Peyer's patch (tissue), 4 donors: ENCODE results near the gene NEDD4L. TPM values are rescaled to one million over a fixed set of nuclear protein-coding genes. Genes with fewer than 3 reads are reported as not detected.
"Not testable (repeated sequence)": the region's sequence is repeated elsewhere in the genome, so short reads cannot be mapped to it uniquely, and the experiment has no call there.

ENCODE experiments used
- DNase-seq, 3 donors: peaks; one replicate each; pipeline ENCODE4 v3.0.0-alpha.2; 2017 to 2019
- H3K27ac ChIP-seq, 4 donors: fragments of 200-600 bp; sonication (generic); one replicate each; pipeline ENCODE4 v1.5.1; 2016 to 2019
- H3K27me3 ChIP-seq, 2 donors: fragments of 200-600 bp; sonication (generic); one replicate each; pipeline ENCODE4 v1.5.1; 2019
- H3K36me3 ChIP-seq, 3 donors: fragments of 200-600 bp; sonication (generic); one replicate each; pipeline ENCODE4 v1.5.1; 2016 to 2019
- H3K4me1 ChIP-seq, 4 donors: fragments of 200-600 bp; sonication (generic); one replicate each; pipeline ENCODE4 v1.5.1; 2016 to 2019
- H3K4me3 ChIP-seq, 4 donors: fragments of 200-600 bp; sonication (generic); 1 replicate in 3 of 4; 2 replicates in 1 of 4; pipeline ENCODE4 v1.5.1; 2016 to 2019; ENCODE audit warnings: mild to moderate bottlenecking in 1 of 4
- H3K9me3 ChIP-seq, 4 donors: fragments of 200-600 bp; sonication (generic); one replicate each; pipeline ENCODE4 v1.5.1; 2016 to 2019; ENCODE audit warnings: mild to moderate bottlenecking in 1 of 4
- CTCF ChIP-seq, 6 experiments: fragments of 450-650 bp in 4 of 6; fragments of 200-600 bp in 2 of 6; sonication (generic) in 1 of 6; IDR thresholded peaks; one replicate each; pipeline ENCODE4 v1.5.1; 2017 to 2019; ENCODE audit warnings: antibody characterized with exemption in 6 of 6, mild to moderate bottlenecking in 3 of 6, moderate library complexity in 1 of 6
- POLR2A ChIP-seq, 2 donors: fragments of 450-650 bp; IDR thresholded peaks; one replicate each; pipeline ENCODE4 v1.5.1; 2017; ENCODE audit warnings: antibody characterized with exemption in 2 of 2, mild to moderate bottlenecking in 2 of 2, moderate library complexity in 2 of 2
- total RNA-seq, 4 donors: library from RNA; depleted of rRNA; stranded (reverse); fragments of >200 nt; gene quantifications; one replicate each; pipeline ENCODE4 v1.1.0, GENCODE V29; 2016

NEDD4L gene
- total RNA-seq, 4 donors from 2014 or later, result 213 to 312 (median 277) TPM

- Histone ChIP-seq H3K4me3 (no peak overlapping the region), H3K36me3 (no peaks in the 10 kb centered on the region), H3K27ac (no peak overlapping the region), H3K4me1 (peaks cover 0 to 20% (median 2%) of the 10 kb centered on the region in 4 donors), H3K27me3 (no peaks in the 10 kb centered on the region), H3K9me3 (no peaks in the 10 kb centered on the region)
- DNase-seq, result no peak
- no peak for TF ChIP-seq POLR2A (IDR thresholded peaks at IDR 0.05)
- no peak for TF ChIP-seq CTCF (IDR thresholded peaks at IDR 0.05)
Observed at GRCh38 chr18:58049000-58049688, 5.1 kb downstream of the NEDD4L start.

GRCh38 chr18:58050963-58051362 lies 6.9 kb downstream of the NEDD4L start:
- not testable (repeated sequence) for H3K9me3 ChIP-seq, H3K27me3 ChIP-seq, H3K36me3 ChIP-seq, H3K27ac ChIP-seq, DNase-seq, H3K4me3 ChIP-seq
- H3K4me1 ChIP-seq, result peaks cover 0 to 17% (median 0%) of the 10 kb centered on the region in 4 donors

GRCh38 chr18:58051765-58052460 lies 7.9 kb downstream of the NEDD4L start:
- H3K27me3 ChIP-seq, result no peaks in the 10 kb centered on the region
- no peak for DNase-seq
- no peak overlapping the region for H3K4me3 ChIP-seq
- TF ChIP-seq POLR2A (IDR thresholded peaks at IDR 0.05) (no peak), CTCF (IDR thresholded peaks at IDR 0.05) (peak in 4 of 6 experiments; percentile 26 to 75 (median 64))
- H3K4me1 ChIP-seq, result peaks cover 0 to 8% (median 0%) of the 10 kb centered on the region in 4 donors
- no peaks in the 10 kb centered on the region for H3K36me3 ChIP-seq
- H3K27ac ChIP-seq, result no peak overlapping the region
- no peaks in the 10 kb centered on the region for H3K9me3 ChIP-seq

GRCh38 chr18:58052960-58053359 lies 8.9 kb downstream of the NEDD4L start:
- no peak for DNase-seq
- no peaks in the 10 kb centered on the region for H3K36me3 ChIP-seq
- TF ChIP-seq POLR2A (IDR thresholded peaks at IDR 0.05) (no peak), CTCF (IDR thresholded peaks at IDR 0.05) (no peak)
- no peak overlapping the region for H3K27ac ChIP-seq
- H3K4me3 ChIP-seq, result no peak overlapping the region
- H3K9me3 ChIP-seq, result no peaks in the 10 kb centered on the region
- no peaks in the 10 kb centered on the region for H3K4me1 ChIP-seq
- no peaks in the 10 kb centered on the region for H3K27me3 ChIP-seq

GRCh38 chr18:58054041-58054781 lies 10.2 kb downstream of the NEDD4L start:
- no peaks in the 10 kb centered on the region for H3K36me3 ChIP-seq
- H3K27ac ChIP-seq, result no peak overlapping the region
- no peak overlapping the region for H3K4me3 ChIP-seq
- no peak for DNase-seq
- H3K4me1 ChIP-seq, result no peaks in the 10 kb centered on the region
- no peaks in the 10 kb centered on the region for H3K9me3 ChIP-seq
- H3K27me3 ChIP-seq, result no peaks in the 10 kb centered on the region
- TF ChIP-seq POLR2A (IDR thresholded peaks at IDR 0.05), result no peak
- no peak for TF ChIP-seq CTCF (IDR thresholded peaks at IDR 0.05)
